GM12873 (cell line): ENCODE results near the gene IFRD2.
A peak's percentile ranks its signal among the peaks of the same experiment; 100 is the strongest.

Experiments
- CTCF ChIP-seq: IDR thresholded peaks from 2 replicates; pipeline ENCODE4 v1.5.1; 2012; ENCODE audit warnings: low read depth, mild to moderate bottlenecking, moderate library complexity, low read length, control low read depth; ENCODE audit not compliant: insufficient read depth; ENCODE audit errors: missing control alignments

The IFRD2 gene

GRCh38 chr3:50322386-50323091 is 30.3 kb upstream of the IFRD2 start, which contains the start of gene HYAL2:
HYAL2 (minus strand) TSS chr3:50322745; CDS start chr3:50320489, 2,256 bp downstream.
- TF ChIP-seq CTCF: no peak

- no peak for TF ChIP-seq CTCF
These were observed 29.8 kb upstream of the IFRD2 start for GRCh38 chr3:50322115-50322385.

- TF ChIP-seq CTCF: peak; percentile 74
These were observed 29.3 kb upstream of the IFRD2 start for GRCh38 chr3:50321336-50322114.

GRCh38 chr3:50320853-50321335 is 28.7 kb upstream of the IFRD2 start:
- TF ChIP-seq CTCF: no peak

- TF ChIP-seq CTCF: no peak
These were observed 27.8 kb upstream of the IFRD2 start for GRCh38 chr3:50319894-50320625.

- no peak for TF ChIP-seq CTCF
These were observed 27.1 kb upstream of the IFRD2 start for GRCh38 chr3:50319181-50319893.

GRCh38 chr3:50318615-50319014 is 26.4 kb upstream of the IFRD2 start:
- TF ChIP-seq CTCF: no peak
